ENCODE data around the gene PTPRG.

The PTPRG gene

GRCh38 chr3:61903931-61904657, 342.7 kb downstream of the PTPRG start:
- no peak for DNase-seq

DNA sequence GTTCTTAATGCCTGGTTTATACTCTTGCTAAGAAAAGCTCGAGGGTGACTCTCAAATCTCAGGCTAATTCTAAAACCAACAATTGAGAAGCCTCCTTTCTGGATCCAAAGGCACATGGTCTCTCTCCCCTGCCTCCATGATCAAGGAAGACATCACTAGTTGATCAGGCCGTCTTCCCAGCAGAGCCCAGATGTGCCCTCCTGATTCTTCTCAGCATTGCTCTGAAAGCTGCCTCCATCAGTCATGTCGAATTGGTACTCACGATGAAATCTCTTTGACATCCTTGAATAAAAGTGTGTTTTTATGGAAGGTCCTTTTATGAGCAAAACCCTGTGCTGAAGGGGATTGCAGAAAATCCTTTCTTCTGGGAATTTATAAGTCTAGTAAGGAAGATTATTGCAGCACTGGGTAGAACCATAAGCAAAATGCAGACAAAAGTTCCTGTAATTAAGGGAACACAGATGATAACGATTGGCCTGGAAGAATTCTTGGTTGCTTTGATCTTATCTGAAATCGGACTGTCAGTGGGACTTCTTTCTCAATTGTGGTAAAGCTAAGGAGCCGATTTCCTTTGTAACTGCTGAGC, 345.9 kb downstream of the PTPRG start:
- DNase-seq: no peak

DNA sequence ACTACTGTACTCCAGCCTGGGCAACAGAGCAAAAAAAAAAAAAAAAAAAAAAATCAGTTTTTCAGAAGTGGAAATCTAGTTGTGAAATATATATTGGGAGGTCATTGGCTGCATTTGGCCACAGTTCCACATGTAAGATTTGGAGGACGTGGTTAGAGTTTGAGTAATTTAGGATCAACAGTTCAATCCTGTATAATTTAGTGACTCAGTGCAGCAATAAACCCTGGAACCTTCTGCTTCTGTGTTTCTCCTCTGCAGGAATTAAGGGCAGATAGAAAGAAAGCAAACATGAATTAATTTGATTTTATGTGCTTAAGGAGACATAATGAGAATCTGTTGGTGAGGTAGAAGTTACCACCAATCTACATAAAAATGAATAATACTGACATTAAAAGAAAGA, 347.0 kb downstream of the PTPRG start:
- DNase-seq: no peak

DNA sequence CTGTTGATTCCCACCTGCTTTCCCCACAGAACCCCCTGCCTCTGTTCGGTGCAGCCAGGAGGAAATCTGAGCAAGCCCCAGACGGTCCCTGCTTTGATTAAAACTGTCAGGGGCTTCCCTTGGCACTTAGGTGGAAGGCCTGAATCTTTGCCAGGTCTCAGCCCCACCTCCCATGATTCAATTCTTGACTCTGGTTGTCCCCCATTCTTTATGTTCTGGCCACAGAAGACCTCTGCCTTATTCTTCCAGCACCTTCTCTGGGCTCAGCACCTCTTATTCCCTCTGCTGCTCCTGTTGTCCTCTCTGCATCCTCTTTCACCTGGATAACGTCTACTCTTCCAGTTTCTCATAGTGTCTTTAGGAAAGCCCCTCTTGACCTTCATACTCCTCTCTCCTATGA, 349.4 kb downstream of the PTPRG start:
- no peak for DNase-seq

DNA sequence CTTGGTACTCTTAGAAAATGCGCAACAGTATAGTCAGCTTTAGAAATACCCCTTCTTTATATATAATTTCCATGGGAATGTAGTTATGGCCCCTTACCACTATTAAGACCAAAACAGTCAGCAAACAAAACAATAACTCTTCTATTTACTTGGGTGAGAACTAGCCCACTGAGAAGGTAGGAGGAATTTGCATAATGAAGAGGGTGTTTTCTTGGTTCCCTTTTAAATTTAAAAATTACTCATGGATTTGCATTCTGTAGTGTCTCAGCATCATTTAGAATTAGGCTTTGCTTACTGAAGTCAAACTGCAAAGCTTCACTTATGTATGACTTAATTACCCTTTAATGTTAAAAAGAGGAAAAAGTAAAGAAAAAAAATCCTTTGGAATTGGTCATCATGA, 350.8 kb downstream of the PTPRG start:
- no peak for DNase-seq

DNA sequence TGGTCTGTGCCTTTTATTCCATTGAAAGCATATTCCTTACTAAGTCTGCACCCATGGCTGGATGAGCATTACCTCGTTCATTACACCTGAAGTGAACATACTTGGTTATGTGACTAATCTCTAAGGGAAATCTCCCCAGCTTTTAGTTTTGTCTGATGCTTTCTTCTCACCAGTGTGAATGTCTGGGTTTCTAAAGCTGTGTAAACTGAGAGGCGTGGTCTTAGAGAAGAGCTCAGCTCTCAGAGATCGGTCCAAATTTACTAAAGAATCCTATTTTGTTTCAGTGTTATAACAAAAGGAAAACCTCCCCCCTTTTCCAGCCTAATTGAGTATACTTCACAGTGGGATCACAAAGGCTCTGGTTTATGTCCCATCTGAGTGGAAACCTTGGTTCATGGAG, 352.3 kb downstream of the PTPRG start:
- no peak for DNase-seq

DNA sequence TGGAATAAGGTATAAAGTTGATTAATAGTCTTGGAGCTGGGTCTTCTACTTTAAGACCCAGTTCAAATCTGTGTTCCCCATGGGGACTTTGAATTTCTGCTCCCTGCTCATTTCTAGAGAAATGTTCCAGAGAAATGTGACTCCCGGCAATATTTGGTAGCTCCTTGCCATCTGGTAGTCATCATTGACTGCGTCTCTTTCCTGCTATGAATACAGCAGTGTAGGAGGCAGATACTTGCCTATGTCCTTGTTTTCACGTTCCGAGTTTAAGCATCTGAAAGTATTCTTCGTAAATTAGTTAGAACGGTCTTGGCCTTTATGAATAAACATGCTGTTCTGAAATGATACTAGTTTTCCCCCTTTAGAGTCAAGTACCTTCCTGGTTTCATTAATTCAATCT, 352.9 kb downstream of the PTPRG start:
- DNase-seq: no peak

GRCh38 chr3:61915296-61915695, 353.9 kb downstream of the PTPRG start:
- DNase-seq: no peak

GRCh38 chr3:61919371-61919770, 358.0 kb downstream of the PTPRG start:
- DNase-seq: no peak

- DNase-seq: no peak
Measured at GRCh38 chr3:61922118-61922517, 360.7 kb downstream of the PTPRG start.

DNA sequence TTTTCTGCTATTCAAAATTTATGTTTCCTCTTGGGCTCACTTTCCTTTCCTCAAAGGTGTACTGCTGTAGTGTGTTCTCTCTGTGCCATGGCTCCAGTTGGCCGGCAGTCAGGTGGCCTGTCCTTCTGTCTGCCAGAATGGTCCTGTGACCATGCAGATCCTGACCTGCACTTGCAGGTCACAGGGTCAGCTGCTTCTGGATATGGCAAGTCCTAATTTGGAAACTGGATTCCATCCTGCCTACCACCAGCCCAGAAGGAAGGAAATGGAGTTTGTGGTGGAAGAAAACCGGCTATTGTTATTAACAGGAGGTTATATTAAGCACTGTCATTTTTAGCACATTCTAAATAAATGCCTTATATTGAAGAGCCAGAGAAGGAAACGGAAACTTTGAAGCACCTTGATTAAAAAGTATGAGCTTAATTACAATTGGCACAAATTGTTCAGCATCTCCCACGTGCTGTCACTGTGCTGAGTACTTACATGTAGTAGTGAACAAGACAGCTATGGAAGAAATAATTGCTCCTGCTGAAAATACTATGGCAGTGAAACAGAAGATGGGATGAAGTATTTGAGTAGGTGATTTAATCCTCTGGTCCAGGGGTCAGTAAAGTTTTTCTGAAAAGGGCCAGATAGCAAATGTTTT, 362.8 kb downstream of the PTPRG start:
- DNase-seq: no peak

DNA sequence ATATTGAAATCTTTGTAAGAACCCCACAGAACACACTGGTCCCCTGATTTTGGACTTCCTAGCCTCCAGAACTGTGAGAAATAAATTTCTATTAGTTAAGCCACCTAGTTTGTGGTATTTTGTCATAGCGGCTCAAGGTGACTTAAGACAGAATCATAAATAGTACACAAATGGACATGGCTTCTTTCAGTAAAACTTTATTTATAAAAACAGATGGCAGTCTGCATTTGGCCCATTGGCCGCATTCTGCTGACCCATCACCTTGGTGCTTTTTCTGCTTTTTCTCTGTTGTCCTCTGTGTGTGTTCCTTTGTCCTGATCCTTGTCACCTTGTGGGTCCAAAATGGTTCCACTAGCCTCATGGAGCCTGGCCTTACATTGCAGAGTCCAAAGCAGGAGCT, 363.6 kb downstream of the PTPRG start:
- no peak for DNase-seq

DNA sequence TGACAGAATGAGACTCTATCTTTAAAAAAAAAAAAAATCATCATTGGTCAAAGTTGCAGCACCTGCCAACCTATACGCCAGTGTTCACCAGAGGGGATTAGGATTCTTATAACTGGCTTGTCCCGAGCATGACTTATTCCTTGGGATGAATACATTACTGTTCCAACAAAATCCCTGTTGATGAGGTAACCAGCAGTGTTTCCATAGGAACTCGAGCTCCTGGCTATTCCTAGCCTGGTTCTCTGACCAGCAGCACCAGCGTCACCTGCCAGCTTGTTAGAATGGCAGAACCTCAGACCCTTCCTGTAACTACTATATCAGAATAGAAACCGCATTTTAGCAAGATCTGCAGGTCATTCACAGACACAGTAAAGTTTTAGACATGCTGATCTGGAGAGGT, 364.4 kb downstream of the PTPRG start:
- DNase-seq: no peak

GRCh38 chr3:61926923-61927322, 365.6 kb downstream of the PTPRG start:
- no peak for DNase-seq

DNA sequence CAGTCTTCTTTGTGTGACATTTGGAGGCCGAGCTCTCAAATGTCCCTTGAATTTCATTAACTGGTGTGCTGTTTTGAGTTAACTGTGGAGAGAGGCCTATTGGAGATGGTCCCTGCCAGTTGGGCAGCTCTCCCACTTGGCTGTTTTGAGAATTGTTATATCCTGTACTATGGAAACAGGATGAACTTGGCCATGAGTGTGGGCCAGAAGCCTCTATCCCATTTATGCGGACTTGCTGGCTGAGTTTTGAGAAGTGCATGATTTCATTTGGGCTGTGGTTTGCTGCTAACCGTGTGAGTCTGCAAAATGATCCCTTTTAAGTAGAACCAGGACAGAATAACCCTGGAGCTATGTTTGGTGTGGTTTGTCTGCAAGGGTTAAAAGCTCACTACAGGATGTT, 366.0 kb downstream of the PTPRG start:
- DNase-seq: peak; percentile 90 to 95

DNA sequence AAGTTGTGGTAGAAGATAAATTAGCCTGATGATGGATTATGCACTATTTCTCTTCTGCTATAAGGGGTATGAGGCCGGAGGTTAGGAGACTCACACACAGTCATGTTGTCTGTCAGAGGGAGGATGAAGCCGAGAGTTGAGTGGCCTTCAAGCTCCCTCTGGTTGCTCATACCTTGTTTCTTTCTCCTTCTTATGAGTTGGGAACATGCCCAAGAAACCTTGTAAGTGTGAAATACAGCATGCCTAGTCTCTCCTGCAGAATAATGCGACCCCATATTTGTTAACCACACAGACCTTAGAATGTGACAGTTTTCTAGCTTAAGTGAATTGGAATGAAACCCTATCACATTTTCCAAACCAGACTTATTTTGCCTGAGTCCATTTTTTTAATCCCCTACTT, 366.7 kb downstream of the PTPRG start:
- DNase-seq: no peak

GRCh38 chr3:61928776-61929314, 367.5 kb downstream of the PTPRG start:
- DNase-seq: no peak

DNA sequence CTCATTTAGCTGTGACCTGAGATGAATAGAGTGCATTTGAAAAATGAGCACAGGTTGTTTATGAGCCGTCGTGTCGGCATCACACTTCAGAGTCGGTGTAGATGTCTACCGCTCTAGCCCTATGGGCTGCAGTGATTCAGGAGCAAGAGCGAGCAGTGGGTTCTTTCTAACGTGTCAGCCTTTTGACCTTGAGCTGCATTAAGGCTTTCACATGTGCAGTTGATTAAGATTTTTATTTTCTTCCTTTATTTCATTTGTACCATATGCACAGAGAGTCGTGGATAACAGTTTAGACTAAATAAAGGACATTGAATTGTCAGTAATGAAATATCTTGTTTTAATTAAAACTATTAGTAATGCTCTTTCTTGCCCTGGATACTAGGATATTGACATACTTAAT, 368.2 kb downstream of the PTPRG start:
- no peak for DNase-seq

- no peak for DNase-seq
Measured at GRCh38 chr3:61932499-61932898, 371.1 kb downstream of the PTPRG start.

DNA sequence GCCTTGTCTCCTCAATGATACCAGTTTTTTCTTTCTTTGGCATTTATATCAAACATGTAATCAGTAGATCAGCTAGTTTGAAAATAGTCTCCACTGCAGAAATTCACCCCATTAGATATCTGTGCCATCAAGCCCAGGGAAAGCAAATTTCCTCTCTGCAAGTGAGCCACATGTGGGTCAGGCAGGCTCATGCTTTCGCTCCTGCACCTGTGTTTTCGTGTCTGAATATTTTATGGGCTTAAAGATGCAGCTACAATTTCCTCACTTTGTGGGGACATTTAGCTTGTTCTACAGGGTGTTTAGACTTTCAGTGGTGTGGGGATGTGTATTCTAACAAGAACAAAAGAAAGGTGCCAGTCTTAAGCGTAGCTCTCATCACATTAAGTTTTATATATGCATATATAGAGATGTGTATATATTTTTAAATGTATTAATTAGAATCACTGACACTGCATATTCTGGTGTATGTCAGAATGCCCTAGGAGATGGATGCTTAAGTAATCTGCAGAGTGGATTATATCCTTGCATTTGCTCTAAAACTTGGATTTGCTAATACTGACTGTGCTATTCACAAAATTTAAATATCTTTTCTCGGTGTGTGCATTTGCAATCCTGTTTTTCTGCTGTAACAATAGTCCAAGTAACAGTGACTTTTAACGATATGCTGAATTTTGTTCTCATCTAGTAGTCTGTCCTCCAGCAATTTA, 372.6 kb downstream of the PTPRG start:
- no peak for DNase-seq

DNA sequence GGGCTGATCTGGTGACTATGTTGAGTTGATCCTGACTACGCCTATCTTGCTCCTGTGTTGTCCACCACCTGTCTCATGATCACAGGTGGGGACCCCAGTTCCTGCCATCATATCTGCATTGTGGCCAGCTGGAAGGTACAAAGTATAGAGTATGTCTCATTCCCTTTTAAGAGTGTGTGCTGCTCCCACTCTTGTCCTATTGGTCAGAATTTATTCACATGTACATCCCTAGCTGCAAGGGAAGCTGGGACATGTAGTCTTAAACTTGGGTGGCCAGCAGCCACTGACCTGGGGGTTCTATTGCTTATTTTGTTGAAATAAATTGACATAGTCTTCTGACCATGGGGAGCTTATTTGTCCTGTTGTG, 373.1 kb downstream of the PTPRG start:
- DNase-seq: no peak

DNA sequence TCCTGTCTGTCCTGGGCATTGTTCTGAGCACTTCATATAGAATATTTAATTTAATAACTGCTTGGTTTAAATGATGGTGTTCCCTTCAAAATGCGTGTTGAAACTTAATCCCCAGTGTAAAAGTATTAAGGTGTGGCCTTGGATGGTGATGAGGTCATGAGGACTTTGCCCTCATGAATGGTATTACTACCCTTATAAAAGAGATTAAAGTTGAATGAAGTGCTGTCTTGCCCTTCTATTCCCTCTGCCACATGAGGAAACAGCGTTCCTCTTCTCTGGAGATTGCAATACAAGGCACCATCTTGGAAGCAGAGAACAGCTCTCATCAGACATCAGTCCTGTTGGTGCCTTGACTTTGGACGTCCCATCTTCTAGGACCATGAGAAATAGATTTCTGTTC, 374.4 kb downstream of the PTPRG start:
- no peak for DNase-seq

- DNase-seq: no peak
Measured at GRCh38 chr3:61936344-61936937, 375.1 kb downstream of the PTPRG start.

Data from cerebellar nuclear complex (tissue), 1 donor.